GM19463 (cell line): ENCODE data around the gene USF3.
"Not testable (repeated sequence)": the region's sequence is repeated elsewhere in the genome, so short reads cannot be mapped to it uniquely, and the experiment has no call there.

Source experiments
- ATAC-seq: cut with Tn5 transposase; IDR thresholded peaks from one replicate; pipeline ENCODE4 v1.9.1; 2021; ENCODE audit warnings: mild to moderate bottlenecking, moderate library complexity; ENCODE audit not compliant: unreplicated experiment

USF3 gene

GRCh38 chr3:113654851-113655250, 41.6 kb downstream of the USF3 start:
- ATAC-seq, result no peak

- ATAC-seq, result no peak
These were observed 42.1 kb downstream of the USF3 start for GRCh38 chr3:113654310-113654709.

- no peak for ATAC-seq
These were observed 47.1 kb downstream of the USF3 start for GRCh38 chr3:113649174-113649845.

GRCh38 chr3:113648524-113648923, 47.9 kb downstream of the USF3 start:
- ATAC-seq, result no peak

- no peak for ATAC-seq
These were observed 52.9 kb downstream of the USF3 start for GRCh38 chr3:113643583-113643982.

- no peak for ATAC-seq
These were observed 57.5 kb downstream of the USF3 start for GRCh38 chr3:113638910-113639309.

- no peak for ATAC-seq
These were observed 58.7 kb downstream of the USF3 start for GRCh38 chr3:113637756-113638155.

- not testable (repeated sequence) for ATAC-seq
These were observed 60.4 kb downstream of the USF3 start for GRCh38 chr3:113636034-113636433.

GRCh38 chr3:113634782-113635474, 61.5 kb downstream of the USF3 start:
- no peak for ATAC-seq

GRCh38 chr3:113631573-113631972, 64.9 kb downstream of the USF3 start:
- no peak for ATAC-seq

- ATAC-seq, result no peak
These were observed 65.4 kb downstream of the USF3 start for GRCh38 chr3:113630956-113631542.

GRCh38 chr3:113629584-113630421, 66.6 kb downstream of the USF3 start:
- no peak for ATAC-seq

GRCh38 chr3:113628788-113629187, 67.7 kb downstream of the USF3 start:
- ATAC-seq, result no peak

GRCh38 chr3:113628316-113628715, 68.1 kb downstream of the USF3 start:
- ATAC-seq, result no peak

- ATAC-seq, result no peak
These were observed 69.7 kb downstream of the USF3 start for GRCh38 chr3:113626503-113627371.

- no peak for ATAC-seq
These were observed 70.6 kb downstream of the USF3 start for GRCh38 chr3:113625834-113626233.

- ATAC-seq, result no peak
These were observed 72.6 kb downstream of the USF3 start for GRCh38 chr3:113623811-113624210.

- ATAC-seq, result no peak
These were observed 73.1 kb downstream of the USF3 start for GRCh38 chr3:113623324-113623723.

GRCh38 chr3:113620091-113620490, 76.4 kb downstream of the USF3 start:
- ATAC-seq, result no peak

- no peak for ATAC-seq
These were observed 78.7 kb downstream of the USF3 start for GRCh38 chr3:113617726-113618125.
